Epidermal melanocyte (primary cell): ENCODE measurements around the gene METTL6.
"Not testable (repeated sequence)": the region's sequence is repeated elsewhere in the genome, so short reads cannot be mapped to it uniquely, and the experiment has no call there.

ENCODE experiments used
- DNase-seq: peaks from one replicate; pipeline ENCODE4 v3.0.0; 2011; ENCODE audit warnings: low spot score; ENCODE audit not compliant: insufficient read length

The METTL6 gene

GRCh38 chr3:15451216-15452113 lies 24.1 kb upstream of the METTL6 start:
- DNase-seq, result no peak

- no peak for DNase-seq
These were observed 23.3 kb upstream of the METTL6 start for GRCh38 chr3:15450438-15451215.

GRCh38 chr3:15449489-15450224 lies 22.3 kb upstream of the METTL6 start:
- DNase-seq, result no peak

GRCh38 chr3:15443826-15444524 lies 16.6 kb upstream of the METTL6 start:
- DNase-seq, result no peak

- no peak for DNase-seq
These were observed 13.5 kb upstream of the METTL6 start for GRCh38 chr3:15440891-15441290.

- DNase-seq, result no peak
These were observed 12.1 kb upstream of the METTL6 start for GRCh38 chr3:15439476-15439875.

- no peak for DNase-seq
These were observed 11.6 kb upstream of the METTL6 start for GRCh38 chr3:15438983-15439382.

- DNase-seq, result no peak
These were observed 8.9 kb upstream of the METTL6 start for GRCh38 chr3:15436246-15436645.

- DNase-seq, result no peak
These were observed 7.4 kb upstream of the METTL6 start for GRCh38 chr3:15434756-15435155.

GRCh38 chr3:15433531-15433930 lies 6.2 kb upstream of the METTL6 start:
- DNase-seq, result no peak

GRCh38 chr3:15431256-15431837 lies 4.0 kb upstream of the METTL6 start:
- no peak for DNase-seq

GRCh38 chr3:15430624-15431023 lies 3.3 kb upstream of the METTL6 start:
- DNase-seq, result no peak

GRCh38 chr3:15429080-15429479 lies 1.7 kb upstream of the METTL6 start:
- no peak for DNase-seq

- no peak for DNase-seq
These were observed 1.2 kb upstream of the METTL6 start for GRCh38 chr3:15428539-15428938.

GRCh38 chr3:15427981-15428380 lies 637 bp upstream of the METTL6 start:
- DNase-seq, result no peak

GRCh38 chr3:15426579-15427118 lies 695 bp downstream of the METTL6 start:
- no peak for DNase-seq

- DNase-seq, result no peak
These were observed 6.5 kb downstream of the METTL6 start for GRCh38 chr3:15420871-15421270.

- not testable (repeated sequence) for DNase-seq
These were observed 16.4 kb downstream of the METTL6 start for GRCh38 chr3:15410966-15411365.

GRCh38 chr3:15409774-15410173 lies 17.6 kb downstream of the METTL6 start:
- no peak for DNase-seq

GRCh38 chr3:15409239-15409638 lies 18.1 kb downstream of the METTL6 start:
- no peak for DNase-seq
